Measurements from ENCODE around the gene EML4.

EML4 gene

DNA sequence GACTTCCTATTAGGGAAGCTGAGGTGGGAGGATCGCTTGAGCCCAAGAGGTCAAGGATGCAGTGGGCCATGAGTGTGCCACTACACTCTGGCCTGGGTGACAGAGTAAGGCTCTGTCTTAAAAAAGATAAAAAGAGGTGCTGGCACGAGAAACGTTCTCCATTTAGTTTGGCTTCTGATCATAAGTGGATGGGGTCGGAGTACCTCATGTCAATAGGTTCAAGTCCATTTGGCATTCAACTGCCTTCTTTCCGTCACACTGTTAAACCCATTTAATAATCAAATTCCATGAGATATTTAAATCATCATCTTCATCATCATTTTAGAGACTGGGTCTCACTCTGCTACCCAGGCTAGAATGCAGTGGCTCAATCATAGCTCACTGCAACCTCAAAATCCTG, 182.7 kb downstream of the EML4 start:
- Mint-ChIP-seq H3K9me3 (no peaks in the 10 kb centered on the region), H3K4me3 (no peak overlapping the region), H3K36me3 (peaks cover 44 to 55% of the 10 kb centered on the region in 2 donors), H3K4me1 (peaks cover 18 to 27% of the 10 kb centered on the region in 2 donors), H3K27ac (no peak overlapping the region), H3K27me3 (no peaks in the 10 kb centered on the region)
- ATAC-seq (replicated peaks): no peak
- no peak for DNase-seq

DNA sequence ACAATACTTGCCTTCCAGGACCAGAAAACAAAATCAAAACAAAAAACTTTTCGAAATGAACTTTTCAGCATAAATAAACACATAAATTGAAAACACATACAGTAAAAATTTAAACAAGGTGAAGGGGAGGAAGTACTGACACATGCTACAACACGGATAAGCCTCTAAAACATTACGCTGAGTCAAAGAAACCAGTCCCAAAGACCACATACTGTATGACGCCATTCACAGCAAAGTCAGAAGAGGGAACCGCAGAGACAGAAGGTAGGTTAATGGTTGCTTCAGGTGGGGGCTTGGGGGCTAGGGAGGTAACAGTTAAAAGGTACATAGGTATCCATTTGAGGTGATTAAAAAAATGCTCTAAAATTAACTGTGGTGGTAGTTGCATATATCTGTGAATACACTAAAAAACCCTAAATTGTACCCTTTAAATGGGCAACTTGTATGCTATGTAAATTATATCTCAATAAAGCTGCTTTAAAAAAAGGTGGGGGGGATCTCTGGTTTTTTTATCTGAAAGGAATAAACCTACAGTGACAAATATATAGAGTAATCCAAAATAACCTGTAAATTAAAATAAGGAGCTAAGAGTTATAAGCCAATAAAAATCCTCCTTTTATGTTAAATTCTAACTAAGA, 184.8 kb downstream of the EML4 start:
- ATAC-seq (replicated peaks) (no peak), DNase-seq (no peak)
- Mint-ChIP-seq H3K4me1 (peaks cover 23 to 46% of the 10 kb centered on the region in 2 donors), H3K36me3 (peaks cover 32 to 47% of the 10 kb centered on the region in 2 donors), H3K4me3 (no peak overlapping the region), H3K27me3 (no peaks in the 10 kb centered on the region), H3K27ac (no peak overlapping the region), H3K9me3 (no peaks in the 10 kb centered on the region)

DNA sequence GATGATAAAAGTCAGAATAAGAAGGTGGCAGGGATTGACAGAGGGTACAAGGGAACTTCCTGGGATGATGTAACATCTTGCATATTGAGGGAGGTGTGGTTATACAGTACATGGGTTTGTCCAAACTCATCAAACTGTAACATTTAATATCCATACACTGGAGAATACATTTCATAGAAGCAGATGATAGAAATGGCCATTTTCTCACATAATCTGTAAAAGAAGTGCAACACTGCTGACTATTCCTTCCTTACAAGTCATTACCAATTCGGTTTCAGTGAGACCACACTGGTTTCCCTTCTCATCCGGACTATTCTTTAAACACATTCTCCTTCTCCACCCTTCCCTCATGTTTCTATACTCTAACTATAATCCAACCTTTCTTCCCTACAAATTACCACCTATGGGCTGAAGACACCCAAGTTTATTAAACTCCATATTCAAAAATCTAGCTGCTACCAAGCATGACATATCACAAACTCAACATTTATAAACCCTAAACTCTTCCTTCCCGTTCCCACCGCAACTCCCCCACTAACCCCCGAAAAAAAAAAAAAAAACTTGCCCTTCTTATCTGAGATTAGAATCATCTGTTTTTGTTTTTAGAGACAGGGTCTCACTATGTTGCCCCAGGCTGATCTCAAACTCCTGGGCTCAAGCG, 190.3 kb downstream of the EML4 start:
- Mint-ChIP-seq H3K4me1 (peaks cover 35 to 62% of the 10 kb centered on the region in 2 donors), H3K27ac (peak overlapping the region; percentile 99), H3K9me3 (no peaks in the 10 kb centered on the region), H3K36me3 (peaks cover 9 to 16% of the 10 kb centered on the region in 2 donors), H3K4me3 (peak overlapping the region; percentile 89 to 91), H3K27me3 (peaks cover 0 to 3% of the 10 kb centered on the region in 2 donors)
- ATAC-seq (replicated peaks): no peak
- no peak for DNase-seq

DNA sequence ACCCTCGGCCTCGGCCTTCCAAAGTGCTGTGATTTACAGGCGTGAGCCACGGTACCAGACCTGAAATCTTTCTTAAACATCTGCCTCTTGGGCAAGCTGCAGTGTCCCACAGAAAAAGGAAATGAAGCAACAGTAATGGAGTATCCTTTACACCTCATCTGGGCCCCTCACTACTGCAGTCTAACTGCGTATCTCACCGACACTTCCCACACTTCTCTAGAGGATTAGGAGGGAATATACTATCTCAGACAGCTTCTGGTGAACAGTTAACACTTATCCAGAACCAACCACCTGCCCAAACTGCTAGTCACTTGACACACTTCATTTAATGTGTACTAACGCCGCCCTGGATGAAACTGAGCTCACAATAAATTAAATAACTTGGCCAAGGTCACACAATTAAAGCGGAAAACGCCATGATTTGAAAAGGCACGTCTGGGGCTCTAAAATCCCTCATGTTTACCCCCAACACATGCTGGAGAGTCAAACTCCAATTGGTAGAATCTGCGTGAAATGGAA, 190.9 kb downstream of the EML4 start:
- H3K36me3 Mint-ChIP-seq: peaks cover 9 to 16% of the 10 kb centered on the region in 2 donors
- no peaks in the 10 kb centered on the region for H3K9me3 Mint-ChIP-seq
- H3K27ac Mint-ChIP-seq: peak overlapping the region; percentile 99
- peaks cover 31 to 62% of the 10 kb centered on the region in 2 donors for H3K4me1 Mint-ChIP-seq
- no peak for ATAC-seq (replicated peaks)
- H3K27me3 Mint-ChIP-seq: peaks cover 0 to 8% of the 10 kb centered on the region in 2 donors
- DNase-seq: no peak
- H3K4me3 Mint-ChIP-seq: peak overlapping the region; percentile 89 to 91

DNA sequence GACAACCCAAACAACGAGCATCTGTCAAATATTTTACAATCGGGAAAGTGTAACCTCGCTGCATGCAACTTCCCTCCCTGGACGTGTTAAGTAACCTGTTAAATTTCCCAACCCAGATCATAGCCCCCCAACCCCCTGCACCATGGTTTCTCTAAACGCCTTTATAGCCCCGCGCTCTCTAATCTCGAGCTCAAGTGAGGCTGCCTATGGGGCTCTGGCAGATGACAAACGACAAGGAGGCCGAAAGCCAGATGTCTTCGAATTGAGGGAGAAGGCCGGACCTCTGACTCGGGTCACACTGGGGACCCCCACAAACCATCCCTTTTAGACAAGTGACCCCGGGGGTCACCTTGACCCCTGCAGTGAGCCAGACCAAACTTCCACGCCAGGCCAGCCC, 191.3 kb downstream of the EML4 start:
- Mint-ChIP-seq H3K4me1 (peaks cover 30 to 62% of the 10 kb centered on the region in 2 donors), H3K27ac (peak overlapping the region; percentile 99), H3K36me3 (peaks cover 9 to 16% of the 10 kb centered on the region in 2 donors), H3K4me3 (peak overlapping the region; percentile 89 to 91), H3K27me3 (peaks cover 0 to 10% of the 10 kb centered on the region in 2 donors), H3K9me3 (no peaks in the 10 kb centered on the region)
- ATAC-seq (replicated peaks): no peak
- no peak for DNase-seq

DNA sequence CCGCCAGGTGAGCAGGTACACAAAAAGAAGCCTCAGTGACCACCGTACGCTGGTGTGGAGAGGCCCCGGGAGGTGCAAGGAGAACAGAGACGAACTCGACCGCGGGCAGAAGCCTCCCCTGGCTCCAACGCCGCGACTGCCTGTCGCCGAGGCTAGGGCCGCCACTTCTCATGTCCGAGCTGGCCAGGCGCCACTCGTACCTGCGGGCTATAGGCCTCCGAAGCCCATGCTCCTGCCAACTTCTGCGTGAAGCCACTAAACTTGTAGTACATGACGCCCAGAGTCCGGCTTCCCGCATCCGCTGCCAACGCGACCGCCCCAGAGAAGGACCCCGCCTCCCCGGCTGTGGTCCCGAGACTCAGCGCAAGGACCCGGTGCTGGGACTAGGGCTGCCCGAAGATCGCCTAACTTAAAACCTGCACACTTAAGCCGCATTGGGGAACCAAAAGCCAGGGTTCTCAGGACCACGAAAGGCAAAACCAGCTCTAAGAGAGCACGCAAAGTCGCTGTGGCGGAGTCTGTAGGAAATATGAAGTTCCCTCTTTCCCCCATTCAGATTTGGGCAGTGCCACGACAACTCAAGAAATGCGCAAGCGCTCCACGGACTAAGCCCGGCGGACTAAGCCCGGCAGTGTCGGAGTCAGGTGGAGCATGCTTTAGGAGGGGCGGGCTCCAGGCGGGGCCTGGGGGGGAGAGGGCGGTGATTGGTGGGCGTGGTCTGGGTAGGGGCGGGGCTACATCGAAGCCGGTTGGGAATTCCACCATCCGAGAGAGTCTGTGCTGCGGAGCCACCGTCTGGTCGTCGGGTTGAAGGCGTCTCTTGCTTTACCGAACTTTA, 192.0 kb downstream of the EML4 start, which contains the start of gene COX7A2L:
COX7A2L (minus strand) TSS at position 328 of the 838 bp plus-strand sequence; CDS start at position 272, 56 bp downstream.
- peak; percentile 94 to 96 for ATAC-seq (replicated peaks)
- peaks cover 0 to 10% of the 10 kb centered on the region in 2 donors for H3K27me3 Mint-ChIP-seq
- DNase-seq: peak; percentile 93
- peak within 1 kb of the TSS; percentile 99 for H3K27ac Mint-ChIP-seq
- no peaks in the 10 kb centered on the region for H3K9me3 Mint-ChIP-seq
- peak within 1 kb of the TSS; percentile 89 to 91 for H3K4me3 Mint-ChIP-seq
- peaks cover 6 to 13% of the 10 kb centered on the region in 2 donors for H3K36me3 Mint-ChIP-seq
- H3K4me1 Mint-ChIP-seq: peaks cover 29 to 59% of the 10 kb centered on the region in 2 donors

DNA sequence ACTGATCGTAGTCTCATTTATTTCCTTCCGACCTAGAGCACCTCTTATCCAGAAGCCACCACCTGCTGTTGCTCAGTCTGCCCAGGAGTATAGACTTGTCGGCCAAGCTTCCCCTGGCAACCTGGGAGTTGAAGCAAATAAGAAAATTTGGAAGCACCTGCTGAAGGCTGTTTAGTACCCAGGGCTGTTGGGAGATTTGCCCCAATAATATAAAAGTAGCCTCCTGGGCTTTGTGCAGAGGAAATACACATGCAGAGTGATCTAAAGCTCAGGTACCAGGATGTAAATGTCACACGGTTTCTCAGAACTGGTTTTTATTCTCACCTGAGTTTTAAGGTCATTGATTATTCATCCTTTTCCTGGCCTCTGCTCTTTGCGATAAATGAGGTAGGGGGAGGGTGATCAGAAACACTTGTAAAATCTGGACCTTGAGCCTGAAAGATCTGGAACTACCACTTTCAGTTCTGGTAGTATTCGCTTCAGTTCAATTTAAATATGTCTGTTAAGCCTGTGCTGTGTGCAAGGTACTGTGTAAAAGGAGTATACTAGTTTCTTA, 192.7 kb downstream of the EML4 start:
- peaks cover 27 to 54% of the 10 kb centered on the region in 2 donors for H3K4me1 Mint-ChIP-seq
- ATAC-seq (replicated peaks): no peak
- H3K9me3 Mint-ChIP-seq: no peaks in the 10 kb centered on the region
- peak overlapping the region; percentile 99 for H3K27ac Mint-ChIP-seq
- H3K27me3 Mint-ChIP-seq: peaks cover 0 to 13% of the 10 kb centered on the region in 2 donors
- no peak for DNase-seq
- peak overlapping the region; percentile 89 to 91 for H3K4me3 Mint-ChIP-seq
- H3K36me3 Mint-ChIP-seq: peaks cover 4 to 10% of the 10 kb centered on the region in 2 donors

DNA sequence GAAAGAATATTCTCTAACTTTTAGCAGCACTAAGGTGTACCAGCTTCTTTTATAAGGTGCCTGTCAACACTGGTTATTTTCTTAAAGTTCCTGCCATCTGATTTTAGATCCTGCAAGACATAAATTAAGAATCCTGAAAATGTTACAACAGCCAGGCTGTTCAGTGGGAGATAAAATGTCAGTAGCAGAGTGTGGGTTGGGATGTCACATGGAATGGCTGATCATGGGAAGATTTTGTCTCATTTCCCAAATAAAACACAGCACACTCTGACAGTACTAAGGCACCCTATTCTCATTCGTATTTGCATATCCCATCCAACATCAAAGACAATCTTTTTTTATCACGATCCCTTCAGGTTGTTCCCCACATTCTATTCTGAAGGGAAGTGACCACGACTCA, 194.3 kb downstream of the EML4 start:
- H3K4me1 Mint-ChIP-seq: peaks cover 20 to 38% of the 10 kb centered on the region in 2 donors
- H3K9me3 Mint-ChIP-seq: no peaks in the 10 kb centered on the region
- peaks cover 0 to 14% of the 10 kb centered on the region in 2 donors for H3K27me3 Mint-ChIP-seq
- no peak overlapping the region for H3K4me3 Mint-ChIP-seq
- H3K36me3 Mint-ChIP-seq: no peaks in the 10 kb centered on the region
- H3K27ac Mint-ChIP-seq: no peak overlapping the region
- ATAC-seq (replicated peaks) (no peak), DNase-seq (no peak)

DNA sequence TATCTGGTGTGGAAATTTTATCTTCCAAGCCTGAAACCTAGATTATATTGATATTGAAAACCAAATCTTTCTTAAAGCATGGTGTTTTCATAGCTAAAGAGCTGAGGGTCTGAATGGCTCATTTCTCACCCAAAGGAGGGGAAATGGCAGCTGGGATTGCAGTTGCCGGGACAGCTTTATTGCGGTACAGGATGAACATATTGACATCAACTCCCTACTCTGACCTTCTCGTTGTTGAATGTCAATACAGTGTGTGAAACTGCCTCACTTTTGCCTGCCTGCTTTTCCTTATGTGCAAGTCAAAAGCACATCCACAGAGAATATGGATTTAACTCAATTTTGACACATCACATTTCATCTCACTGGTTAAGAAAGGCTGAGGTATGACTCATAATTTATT, 195.5 kb downstream of the EML4 start:
- H3K4me1 Mint-ChIP-seq: peaks cover 14 to 27% of the 10 kb centered on the region in 2 donors
- H3K4me3 Mint-ChIP-seq: no peak overlapping the region
- ATAC-seq (replicated peaks): no peak
- peaks cover 0 to 14% of the 10 kb centered on the region in 2 donors for H3K27me3 Mint-ChIP-seq
- no peak overlapping the region for H3K27ac Mint-ChIP-seq
- DNase-seq: no peak
- no peaks in the 10 kb centered on the region for H3K36me3 Mint-ChIP-seq
- H3K9me3 Mint-ChIP-seq: no peaks in the 10 kb centered on the region

DNA sequence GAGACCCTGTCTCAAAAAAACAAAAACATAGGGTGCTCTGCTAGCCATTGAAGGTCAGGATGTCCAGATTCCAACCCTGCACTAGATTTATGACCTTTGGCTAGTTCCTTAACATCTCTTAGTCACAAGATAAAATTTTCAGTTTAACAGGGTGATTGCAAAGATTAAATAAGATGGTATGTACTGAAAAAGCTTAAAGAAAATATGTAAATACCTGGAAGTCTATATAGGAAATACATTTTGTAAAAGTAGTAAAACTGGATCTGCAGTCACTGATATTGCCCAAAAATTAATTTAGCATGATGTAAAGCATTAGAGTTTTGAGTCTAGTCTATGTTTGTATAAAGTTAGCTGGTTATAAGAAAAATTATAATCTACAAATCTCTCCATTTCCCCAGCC, 197.3 kb downstream of the EML4 start:
- ATAC-seq (replicated peaks): no peak
- H3K4me1 Mint-ChIP-seq: peaks cover 6 to 9% of the 10 kb centered on the region in 2 donors
- H3K4me3 Mint-ChIP-seq: no peak overlapping the region
- DNase-seq: no peak
- peaks cover 0 to 14% of the 10 kb centered on the region in 2 donors for H3K27me3 Mint-ChIP-seq
- no peak overlapping the region for H3K27ac Mint-ChIP-seq
- H3K36me3 Mint-ChIP-seq: no peaks in the 10 kb centered on the region
- no peaks in the 10 kb centered on the region for H3K9me3 Mint-ChIP-seq

DNA sequence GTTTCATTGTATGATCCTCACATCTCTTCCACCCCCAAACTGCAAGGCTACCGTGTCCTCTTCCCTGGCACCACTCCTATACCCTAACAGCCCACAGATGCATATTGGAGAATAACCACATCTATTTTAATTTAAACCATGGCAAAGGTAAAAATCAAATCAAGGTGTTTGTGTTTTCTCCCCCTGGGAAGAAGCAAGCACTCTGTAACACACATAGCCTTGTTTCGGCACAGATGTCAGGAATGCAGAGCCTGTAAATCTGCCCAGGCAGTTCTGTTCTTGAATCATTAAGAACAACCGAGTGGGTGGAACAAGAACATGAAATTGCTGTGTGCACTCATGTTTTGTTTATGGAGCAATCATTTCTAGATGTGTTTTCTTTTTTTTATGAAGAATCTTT, 198.7 kb downstream of the EML4 start:
- H3K9me3 Mint-ChIP-seq: no peaks in the 10 kb centered on the region
- no peak overlapping the region for H3K4me3 Mint-ChIP-seq
- no peak overlapping the region for H3K27ac Mint-ChIP-seq
- no peaks in the 10 kb centered on the region for H3K36me3 Mint-ChIP-seq
- no peaks in the 10 kb centered on the region for H3K4me1 Mint-ChIP-seq
- peaks cover 0 to 14% of the 10 kb centered on the region in 2 donors for H3K27me3 Mint-ChIP-seq
- no peak for DNase-seq
- ATAC-seq (replicated peaks): no peak

DNA sequence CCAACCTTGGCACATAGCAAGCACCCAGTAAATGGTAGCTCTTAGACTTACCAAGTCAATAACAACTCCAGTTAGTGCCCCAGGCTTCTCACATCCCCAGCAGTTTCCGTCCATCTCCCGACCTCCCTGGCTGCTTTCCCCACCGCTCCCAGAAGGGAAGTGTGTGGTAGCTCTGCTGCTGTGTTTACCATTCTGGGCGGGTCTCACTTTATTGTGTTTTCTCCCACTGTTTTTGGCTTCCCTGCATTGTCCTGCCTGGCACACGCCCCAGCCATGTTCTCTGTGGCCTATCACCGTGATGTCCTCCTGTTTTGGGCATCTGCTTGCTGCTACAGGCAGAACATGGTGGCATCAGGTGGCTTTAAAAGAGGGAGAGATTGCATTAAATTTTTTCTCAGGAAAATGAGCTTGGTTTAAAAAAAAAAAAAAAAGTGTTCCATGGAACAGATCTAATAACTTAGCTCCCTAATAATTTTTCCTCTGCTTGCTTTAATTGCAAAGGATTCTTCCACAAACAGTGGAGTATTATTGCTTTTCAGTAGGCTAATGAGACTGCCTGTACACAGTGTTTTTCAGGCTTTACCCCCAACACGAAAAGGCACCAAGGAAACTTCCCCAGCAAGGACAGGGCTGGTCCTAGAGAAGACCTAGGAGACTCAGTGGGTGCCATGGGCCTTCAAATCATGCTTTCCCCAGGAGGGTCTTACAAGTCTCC, 199.8 kb downstream of the EML4 start:
- Mint-ChIP-seq H3K27ac (no peak overlapping the region), H3K27me3 (peaks cover under 1 to 11% of the 10 kb centered on the region in 2 donors), H3K36me3 (no peaks in the 10 kb centered on the region), H3K4me1 (no peaks in the 10 kb centered on the region), H3K4me3 (no peak overlapping the region), H3K9me3 (no peaks in the 10 kb centered on the region)
- ATAC-seq (replicated peaks) (no peak), DNase-seq (no peak)

DNA sequence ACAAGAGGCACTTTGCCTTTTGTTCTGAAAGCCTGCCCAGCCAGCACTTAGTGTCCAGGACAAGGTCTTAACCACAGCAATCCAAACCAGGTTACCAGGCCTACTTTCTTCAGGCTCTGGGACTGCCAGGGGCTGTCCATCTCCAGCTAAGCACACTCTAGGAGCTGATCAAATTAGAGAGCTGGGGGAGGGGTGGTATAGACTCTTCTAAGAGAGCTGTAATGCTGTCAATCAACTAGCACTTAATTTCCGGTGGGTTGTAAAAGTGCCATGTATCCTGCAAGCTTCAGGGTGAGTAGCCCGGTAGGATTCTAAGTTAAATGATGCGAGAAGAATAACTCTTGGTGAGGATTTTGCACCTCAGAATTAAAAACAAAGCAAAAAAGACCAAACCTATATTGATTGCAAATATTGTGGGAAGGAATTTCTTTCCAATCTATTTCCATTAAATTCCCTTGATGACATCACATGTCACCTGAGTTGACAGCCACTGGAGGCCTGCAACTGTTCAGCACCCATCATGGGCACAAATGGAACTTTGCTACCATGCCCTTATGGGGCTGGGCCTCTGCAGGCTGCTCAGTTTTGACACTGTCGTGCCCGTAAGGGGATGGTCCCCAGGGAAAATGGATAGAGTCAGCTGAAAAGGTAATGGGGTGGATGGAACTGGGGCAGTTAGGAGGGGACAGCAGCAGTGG, 200.5 kb downstream of the EML4 start:
- no peaks in the 10 kb centered on the region for H3K36me3 Mint-ChIP-seq
- no peaks in the 10 kb centered on the region for H3K4me1 Mint-ChIP-seq
- no peaks in the 10 kb centered on the region for H3K9me3 Mint-ChIP-seq
- DNase-seq: no peak
- peaks cover 6 to 14% of the 10 kb centered on the region in 2 donors for H3K27me3 Mint-ChIP-seq
- H3K4me3 Mint-ChIP-seq: no peak overlapping the region
- no peak overlapping the region for H3K27ac Mint-ChIP-seq
- ATAC-seq (replicated peaks): no peak
